ENCODE data around the gene BLOC1S3.

DNA sequence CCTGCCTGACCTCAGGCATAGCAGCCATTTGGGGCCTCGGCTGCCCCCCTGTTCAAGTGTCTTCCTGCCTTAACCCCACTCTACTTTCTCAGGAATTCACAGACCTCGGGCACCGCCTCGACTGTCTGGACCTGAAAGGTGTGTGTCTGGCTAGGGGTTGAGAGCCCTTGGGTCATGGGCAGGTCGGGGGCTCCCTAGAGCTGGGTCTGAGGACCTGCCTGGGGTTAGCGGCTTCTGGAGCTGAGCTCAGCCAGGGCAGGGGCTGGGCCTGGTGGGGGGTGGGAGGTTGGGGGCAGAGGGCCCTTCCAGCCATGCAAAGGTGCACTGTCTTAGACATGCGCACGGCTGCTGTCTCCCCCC, 38.5 kb upstream of the BLOC1S3 start:
- TF ChIP-seq POLR2A (IDR thresholded peaks at IDR 0.05; ENCODE audit: insufficient read depth in 1 of 2, low read depth in 2 of 2, low read length in 2 of 2) (no peak), HDAC6 (IDR thresholded peaks at IDR 0.05; ENCODE audit: low read depth, low read length) (no peak)

Measured in HepG2 (cell line).